ENCODE results near the gene BMERB1. TPM values are rescaled to one million over a fixed set of nuclear protein-coding genes. Genes with fewer than 3 reads are reported as not detected.
A peak's percentile ranks its signal among the peaks of the same experiment; 100 is the strongest.
"Not testable (repeated sequence)": the region's sequence is repeated elsewhere in the genome, so short reads cannot be mapped to it uniquely, and the experiment has no call there.

BMERB1 gene
- total and polyA plus RNA-seq, 9 of the 15 experiments (the other 6 are each of a cell fraction or from before 2014, with no cell fraction given) = 0.29 to 2.9 (median 0.94) TPM

GRCh38 chr16:15567823-15568222 lies 133.4 kb downstream of the BMERB1 start:
- Histone ChIP-seq H3K79me2 (ENCODE audit: control insufficient read depth, insufficient read depth, low read length) (peaks cover 9% of the 10 kb centered on the region; the same call in 2 of the 3 replicates), H3K4me2 (ENCODE audit: insufficient read depth, low read length) (no peak overlapping the region), H3K4me1 (replicated peaks in 1 of 2; ENCODE audit: control insufficient read depth in 2 of 2, insufficient read depth in 2 of 2, low read length in 2 of 2) (peaks cover 9 to 27% of the 10 kb centered on the region in 2 experiments), H3K27ac (ENCODE audit: extremely low read depth, low read depth, low read length) (no peak overlapping the region), H3K9me3 (replicated peaks; ENCODE audit: control insufficient read depth, insufficient read depth, low read depth, low read length) (no peaks in the 10 kb centered on the region), H3K36me3 (ENCODE audit: control insufficient read depth, insufficient read depth, low read length) (peaks cover 16% of the 10 kb centered on the region; the same call in 2 of the 3 replicates), H3K4me3 (no peak overlapping the region), H4K20me1 (replicated peaks; ENCODE audit: control insufficient read depth, insufficient read depth, low read length) (no peaks in the 10 kb centered on the region), H3K9me1 (ENCODE audit: control insufficient read depth, insufficient read depth, low read length) (no peaks in the 10 kb centered on the region), H3K27me3 (ENCODE audit: control insufficient read depth in 2 of 2, insufficient read depth in 2 of 2, low read length in 2 of 2) (no peaks in the 10 kb centered on the region), H3K9ac (ENCODE audit: insufficient read depth in 1 of 2, low read depth in 2 of 2, low read length in 2 of 2) (no peak overlapping the region), H2AFZ (ENCODE audit: low read depth, low read length) (no peak overlapping the region)
- ChIA-PET CTCF (ENCODE audit: low intra/inter-chr PET ratio) (no interaction called here), POLR2A (interaction anchor here (0.6 to 2.7 kb wide), 2 partner anchors 9 to 29 kb away, joined by 4 to 16 read pairs; no protein-coding TSS in a partner anchor)
- DNase-seq (ENCODE audit: extremely low read depth in 1 of 4, low spot score in 3 of 4) (no peak), FAIRE-seq (no peak), ATAC-seq (no peak)
- intact Hi-C loops (cut with micrococcal nuclease) (no loop called here), in situ Hi-C loops (cut with MboI) (no loop called here)
- 66% methylated on average over 5 of the region's 5 CpGs for whole genome bisulfite sequencing (ENCODE audit: insufficient coverage, low coverage, missing lambda C conversion rate)
- no TSS peak for BruUV-seq (replicated peaks)
- no peak for TF ChIP-seq HMGN3 (IDR thresholded peaks at IDR 0.05; ENCODE audit: borderline replicate concordance, extremely low read depth, insufficient read length, low read depth, low read length)

- FAIRE-seq; H3K9ac ChIP-seq (ENCODE audit: insufficient read depth in 1 of 2, low read depth in 2 of 2, low read length in 2 of 2); H3K9me3 ChIP-seq (replicated peaks; ENCODE audit: control insufficient read depth, insufficient read depth, low read depth, low read length); DNase-seq (ENCODE audit: extremely low read depth in 1 of 4, low spot score in 3 of 4); ATAC-seq; H3K27me3 ChIP-seq (ENCODE audit: control insufficient read depth in 2 of 2, insufficient read depth in 2 of 2, low read length in 2 of 2); H3K9me1 ChIP-seq (ENCODE audit: control insufficient read depth, insufficient read depth, low read length); in situ Hi-C loops (cut with MboI); H3K4me3 ChIP-seq; H4K20me1 ChIP-seq (replicated peaks; ENCODE audit: control insufficient read depth, insufficient read depth, low read length); BruUV-seq (replicated peaks); CTCF ChIA-PET (ENCODE audit: low intra/inter-chr PET ratio); H3K4me2 ChIP-seq (ENCODE audit: insufficient read depth, low read length); H2AFZ ChIP-seq (ENCODE audit: low read depth, low read length): not testable (repeated sequence)
- POLR2A ChIA-PET = interaction anchor here (1.1 kb wide), 1 partner anchor 72 kb away, joined by 3 read pairs; no protein-coding TSS in a partner anchor
- 42% methylated on average over 4 of the region's 4 CpGs for WGBS (ENCODE audit: insufficient coverage, low coverage, missing lambda C conversion rate)
- peaks cover 17% of the 10 kb centered on the region; the same call in 2 of the 3 replicates for H3K36me3 ChIP-seq (ENCODE audit: control insufficient read depth, insufficient read depth, low read length)
- peak overlapping the region; percentile 39; the same call in 1 of the 3 replicates for H3K27ac ChIP-seq (ENCODE audit: extremely low read depth, low read depth, low read length)
- peak; percentile 42 for TF ChIP-seq ETS2 (tag; IDR thresholded peaks at IDR 0.05; ENCODE audit: borderline replicate concordance, poor library complexity, severe bottlenecking)
- peak in 1 of 2 experiments; percentile 72; a peak in 1 of 4 replicates for TF ChIP-seq SRF (CRISPR knock-in tag; IDR thresholded peaks at IDR 0.05)
- 0 out of 2 replicates have a peak, but pooled peaks have one; percentile 0 for TF ChIP-seq GABPA (tag; conservative IDR thresholded peaks at IDR 0.05; ENCODE audit: low read depth)
- TF ChIP-seq RFX1 (IDR thresholded peaks at IDR 0.05) = peak; percentile 78
- intact Hi-C loops (cut with micrococcal nuclease) = loop anchor here (10.0 kb wide), 1 partner anchor 74 kb away; the partner anchor contains the start of gene MARF1
- H3K4me1 ChIP-seq (replicated peaks in 1 of 2; ENCODE audit: control insufficient read depth in 2 of 2, insufficient read depth in 2 of 2, low read length in 2 of 2) = peaks cover 15 to 36% of the 10 kb centered on the region in 2 experiments
- peaks cover 20% of the 10 kb centered on the region; the same call in 2 of the 3 replicates for H3K79me2 ChIP-seq (ENCODE audit: control insufficient read depth, insufficient read depth, low read length)
These were observed 136.3 kb downstream of the BMERB1 start for GRCh38 chr16:15570666-15571065.

Measured in K562 (cell line).